HepG2 (cell line): ENCODE data around the gene HOXD3. TPM values are rescaled to one million over a fixed set of nuclear protein-coding genes. Genes with fewer than 3 reads are reported as not detected.

Source experiments
- ATAC-seq: fragments of 200-7000 bp; cut with Tn5 transposase; 3 replicates; pipeline ENCODE4 v1.9.1; 2020; ENCODE audit warnings: mild to moderate bottlenecking, moderate library complexity
- BruUV-seq: library from RNA; stranded (reverse); fragments of 400-500 nt; replicated peaks from 2 replicates; lab custom pipeline; 2021; lab: Mats Ljungman, UMichigan
- CTCF ChIA-PET: fragments of 300-600 bp; formaldehyde crosslinking; extraction: SDS; loops from one replicate; lab custom pipeline; 2021; ENCODE audit warnings: low total read pairs, inconsistent platforms, low intra/inter-chr PET ratio; lab: Yijun Ruan, JAX
- POLR2A ChIA-PET: fragments of 350-600 bp; sonication (Branson Sonifier 250); formaldehyde crosslinking; loops from one replicate; lab custom pipeline; 2020; ENCODE audit warnings: antibody characterized with exemption, inconsistent platforms; lab: Yijun Ruan, JAX
- DNase-seq: peaks from one replicate; pipeline ENCODE4 v3.0.0-alpha.2; 2015; ENCODE audit warnings: low spot score
- FAIRE-seq: peaks from 3 replicates; lab custom pipeline; 2011; peaks lifted over from hg19 to GRCh38; lab: Jason Lieb, UNC
- H2AFZ ChIP-seq: one replicate; pipeline ENCODE4 v1.6.1; 2011; ENCODE audit warnings: low read length, inconsistent platforms
- H3K27ac ChIP-seq: fragments of 300-600 bp; 3 replicates; pipeline ENCODE4 v1.8.0; 2011; ENCODE audit warnings: mixed run types, mild to moderate bottlenecking, mixed read lengths, low read length, inconsistent platforms; ENCODE audit not compliant: insufficient read depth; ENCODE audit errors: extremely low read length
- H3K27me3 ChIP-seq, 2 experiments: fragments of 200-600 bp in 1 of 2; 2 replicates in 1 of 2; 3 replicates in 1 of 2; pipeline versions ENCODE4 v1.6.0 to v1.8.0; 2011; ENCODE audit warnings: low read length in 2 of 2, mild to moderate bottlenecking in 2 of 2, moderate library complexity in 2 of 2, inconsistent platforms in 1 of 2; ENCODE audit not compliant: insufficient read depth in 2 of 2, control insufficient read depth in 1 of 2
- H3K36me3 ChIP-seq, 2 experiments: fragments of 200-600 bp in 1 of 2; replicated peaks in 1 of 2; 2 replicates in 1 of 2; 3 replicates in 1 of 2; pipeline versions ENCODE4 v1.5.1 to v1.8.0; 2011; ENCODE audit warnings: low read length in 2 of 2, inconsistent platforms in 1 of 2; ENCODE audit not compliant: insufficient read depth in 2 of 2, control insufficient read depth in 1 of 2
- H3K4me1 ChIP-seq: 2 replicates; pipeline ENCODE4 v1.5.1; 2012; ENCODE audit warnings: low read length, inconsistent platforms; ENCODE audit not compliant: insufficient read depth
- H3K4me2 ChIP-seq: 2 replicates; pipeline ENCODE4 v1.6.0; 2011; ENCODE audit warnings: low read depth, low read length, inconsistent platforms
- H3K4me3 ChIP-seq, 3 experiments: fragments of 200-600 bp in 1 of 3; sonication (generic), shearing (Covaris generic) in 1 of 3; replicated peaks in 1 of 3; 2 replicates each; pipeline ENCODE4 v1.5.1; 2011 to 2016; ENCODE audit warnings: low read length in 3 of 3, inconsistent platforms in 2 of 3, low read depth in 2 of 3, mild to moderate bottlenecking in 2 of 3, control low read depth in 1 of 3, mixed read lengths in 1 of 3; ENCODE audit not compliant: insufficient read depth in 1 of 3
- H3K79me2 ChIP-seq: one replicate; pipeline ENCODE4 v1.6.1; 2011; ENCODE audit warnings: low read length, inconsistent platforms; ENCODE audit not compliant: insufficient read depth
- H3K9ac ChIP-seq: 2 replicates; pipeline ENCODE4 v1.6.0; 2011; ENCODE audit warnings: mild to moderate bottlenecking, low read depth, low read length, inconsistent platforms; ENCODE audit not compliant: insufficient read depth
- H3K9me3 ChIP-seq: 2 replicates; pipeline ENCODE4 v1.5.1; 2012; ENCODE audit warnings: mild to moderate bottlenecking, low read length
- H4K20me1 ChIP-seq: 2 replicates; pipeline ENCODE4 v1.6.0; 2011; ENCODE audit warnings: inconsistent platforms, mild to moderate bottlenecking, low read length, moderate library complexity; ENCODE audit not compliant: insufficient read depth
- CHD2 ChIP-seq: IDR thresholded peaks from 2 replicates; pipeline ENCODE4 v1.6.1; 2011; ENCODE audit warnings: low read depth, low read length, improper control_type of control experiment
- MAF1 ChIP-seq: sonication (generic); formaldehyde crosslinking; IDR thresholded peaks from 2 replicates; pipeline ENCODE4 v1.5.0; 2020; ENCODE audit warnings: missing genetic modification reagents, borderline replicate concordance
- MAFF ChIP-seq: IDR thresholded peaks from 2 replicates; pipeline ENCODE4 v1.6.1; 2011; ENCODE audit warnings: low read depth, low read length, improper control_type of control experiment
- MAFK ChIP-seq, 2 experiments: IDR thresholded peaks in 1 of 2; conservative IDR thresholded peaks in 1 of 2; 2 replicates each; pipeline ENCODE4 v1.6.1; 2011; ENCODE audit warnings: improper control_type of control experiment in 2 of 2, low read length in 2 of 2
- SP140L ChIP-seq: sonication (generic); formaldehyde crosslinking; IDR thresholded peaks from 2 replicates; pipeline ENCODE4 v1.4.0; 2020; ENCODE audit warnings: missing genetic modification reagents, borderline replicate concordance
- ZNF276 ChIP-seq: sonication (generic); formaldehyde crosslinking; IDR thresholded peaks from 2 replicates; pipeline ENCODE4 v1.4.0; 2020; ENCODE audit warnings: mild to moderate bottlenecking, low read depth, missing genetic modification reagents
- ZNF367 ChIP-seq: sonication (generic); formaldehyde crosslinking; IDR thresholded peaks from 2 replicates; pipeline ENCODE4 v1.4.0; 2020; ENCODE audit warnings: missing genetic modification reagents, borderline replicate concordance
- ZNF672 ChIP-seq: sonication (generic); formaldehyde crosslinking; IDR thresholded peaks from 2 replicates; pipeline ENCODE4 v1.8.1; 2022; ENCODE audit warnings: missing genetic modification reagents
- ZNF687 ChIP-seq: sonication (generic); formaldehyde crosslinking; IDR thresholded peaks from 2 replicates; pipeline ENCODE4 v1.5.1; 2020; ENCODE audit warnings: mild to moderate bottlenecking, missing genetic modification reagents, moderate library complexity
- ZSCAN20 ChIP-seq: sonication (generic); formaldehyde crosslinking; IDR thresholded peaks from 2 replicates; pipeline ENCODE4 v1.4.0; 2020; ENCODE audit warnings: missing genetic modification reagents, mild to moderate bottlenecking, borderline replicate concordance
- WGBS: methylation state at CpG from one replicate; pipeline ENCODE4 v1.1.6; 2017; ENCODE audit warnings: low lambda C conversion rate; 5-methylcytosine and 5-hydroxymethylcytosine counted together
- in situ Hi-C: cut with HindIII; loops from 2 replicates; pipeline ENCODE4 v1.10.0; 2017; ENCODE audit warnings: low pct_unique_long_range_greater_than_20kb; ENCODE audit not compliant: extremely low pct_ligation_motif_present
- intact Hi-C: fragments of 100-400 bp; cut with micrococcal nuclease; formaldehyde crosslinking; loops from one replicate; pipeline ENCODE4 v1.10.0; 2022; ENCODE audit not compliant: unreplicated experiment
- polyA plus RNA-seq, 8 experiments: library from polyadenylated mRNA; depleted of rRNA in 3 of 8; stranded (reverse) in 7 of 8; unstranded in 1 of 8; fragments of >200 nt; fragmentation: Illumina TruSeq in 4 of 8; extraction: Trizol in 4 of 8; gene quantifications; 2 replicates each; pipeline versions ENCODE4 v1.2.1 to v1.2.3, GENCODE V29; 2011 to 2016; ENCODE audit warnings: low read depth in 4 of 8, missing spikeins in 1 of 8, mixed read lengths in 1 of 8; ENCODE audit not compliant: insufficient read depth in 1 of 8
- total RNA-seq, 5 experiments: library from RNA; depleted of rRNA; stranded (reverse); fragments of >200 nt; fragmentation: Illumina TruSeq; extraction: Trizol; gene quantifications; 2 replicates each; pipeline ENCODE4 v1.2.3, GENCODE V29; 2016; ENCODE audit warnings: low read depth in 1 of 5
- TF ChIP-seq, protein P1 (sequence below): IDR thresholded peaks from 2 replicates; pipeline ENCODE4 v1.6.1; 2016; ENCODE audit warnings: missing biosample characterization, missing genetic modification reagents, low read depth

HOXD3 gene
- total and polyA plus RNA-seq, 2 of the 13 experiments (the other 11 are each of a cell fraction or from before 2014, with no cell fraction given) = 0.05 to 0.09 TPM

- in situ Hi-C loops (no loop called here), intact Hi-C loops (no loop called here)
- FAIRE-seq (no peak), ATAC-seq (no peak), DNase-seq (no peak)
- Histone ChIP-seq H3K36me3 (no peaks in the 10 kb centered on the region), H3K4me2 (no peak overlapping the region), H3K79me2 (no peaks in the 10 kb centered on the region), H3K27me3 (peaks cover 10 to 71% of the 10 kb centered on the region in 2 experiments), H2AFZ (no peak overlapping the region), H3K9me3 (no peaks in the 10 kb centered on the region), H3K9ac (no peak overlapping the region), H4K20me1 (no peaks in the 10 kb centered on the region), H3K27ac (no peak overlapping the region), H3K4me1 (peaks cover 32% of the 10 kb centered on the region), H3K4me3 (no peak overlapping the region)
- CTCF ChIA-PET = no interaction called here
- 0% methylated on average over 1 of the region's 1 CpG for WGBS
- BruUV-seq = no TSS peak
- TF ChIP-seq MAF1 (no peak), MAFF (peak; percentile 92), ZSCAN20 (CRISPR knock-in tag) (no peak), MAFK (conservative IDR thresholded peaks at IDR 0.05 in 1 of 2, IDR thresholded peaks at IDR 0.05 in 1 of 2; ENCODE audit: low read length in 2 of 2) (peak; percentile 89 to 90), ZNF672 (CRISPR knock-in tag) (no peak), SP140L (CRISPR knock-in tag) (no peak)
- POLR2A ChIA-PET = no interaction called here
These were observed 10.3 kb downstream of the HOXD3 start for GRCh38 chr2:176167398-176167797.

DNA sequence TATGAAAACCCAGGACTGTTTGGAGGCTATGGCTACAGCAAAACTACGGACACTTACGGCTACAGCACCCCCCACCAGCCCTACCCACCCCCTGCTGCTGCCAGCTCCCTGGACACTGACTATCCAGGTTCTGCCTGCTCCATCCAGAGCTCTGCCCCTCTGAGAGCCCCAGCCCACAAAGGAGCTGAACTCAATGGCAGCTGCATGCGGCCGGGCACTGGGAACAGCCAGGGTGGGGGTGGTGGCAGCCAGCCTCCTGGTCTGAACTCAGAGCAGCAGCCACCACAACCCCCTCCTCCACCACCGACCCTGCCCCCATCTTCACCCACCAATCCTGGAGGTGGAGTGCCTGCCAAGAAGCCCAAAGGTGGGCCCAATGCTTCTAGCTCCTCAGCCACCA is 12.1 kb downstream of the HOXD3 start:
- Histone ChIP-seq H3K9me3 (no peaks in the 10 kb centered on the region), H2AFZ (no peak overlapping the region), H3K9ac (no peak overlapping the region), H3K79me2 (no peaks in the 10 kb centered on the region), H3K4me3 (no peak overlapping the region), H4K20me1 (no peaks in the 10 kb centered on the region), H3K27me3 (peaks cover 9 to 54% of the 10 kb centered on the region in 2 experiments; a peak in 4 of 5 replicates), H3K4me2 (no peak overlapping the region), H3K4me1 (peaks cover 43% of the 10 kb centered on the region), H3K27ac (no peak overlapping the region), H3K36me3 (no peaks in the 10 kb centered on the region)
- in situ Hi-C loops (no loop called here), intact Hi-C loops (no loop called here)
- POLR2A ChIA-PET = no interaction called here
- CTCF ChIA-PET = no interaction called here
- no peak for DNase-seq
- peak; percentile 32 for ATAC-seq
- no TSS peak for BruUV-seq
- WGBS = 9% methylated on average over 4 of the region's 5 CpGs
- FAIRE-seq = no peak
- 0 out of 2 replicates have a peak, but pooled peaks have one; percentile 17 for TF ChIP-seq ZNF276 (CRISPR knock-in tag)
- TF ChIP-seq CHD2 = no peak
- TF ChIP-seq ZNF687 = peak; percentile 41
- TF ChIP-seq ZNF367 (CRISPR knock-in tag) = no peak
- TF ChIP-seq, protein P1, sequence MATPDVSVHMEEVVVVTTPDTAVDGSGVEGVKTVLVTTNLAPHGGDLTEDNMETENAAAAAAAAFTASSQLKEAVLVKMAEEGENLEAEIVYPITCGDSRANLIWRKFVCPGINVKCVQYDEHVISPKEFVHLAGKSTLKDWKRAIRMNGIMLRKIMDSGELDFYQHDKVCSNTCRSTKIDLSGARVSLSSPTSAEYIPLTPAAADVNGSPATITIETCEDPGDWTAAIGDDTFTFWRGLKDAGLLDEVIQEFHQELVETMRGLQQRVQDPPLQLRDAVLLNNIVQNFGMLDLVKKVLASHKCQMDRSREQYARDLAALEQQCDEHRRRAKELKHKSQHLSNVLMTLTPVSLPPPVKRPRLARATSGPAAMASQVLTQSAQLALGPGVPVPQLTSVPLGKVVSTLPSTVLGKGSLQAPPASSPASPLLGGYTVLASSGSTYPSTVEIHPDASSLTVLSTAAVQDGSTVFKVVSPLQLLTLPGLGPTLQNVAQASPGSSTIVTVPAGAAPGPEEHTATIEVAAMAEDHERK = no peak
